NCI-H2107 (cell line): Measurements from ENCODE around the gene HIPK2.
A peak's percentile ranks its signal among the peaks of the same experiment; 100 is the strongest.
"Not testable (repeated sequence)": the region's sequence is repeated elsewhere in the genome, so short reads cannot be mapped to it uniquely, and the experiment has no call there.

Experiments
- DNase-seq: peaks from one replicate; lab custom pipeline; 2025; lab: John Stamatoyannopoulos, UW

Gene HIPK2

GRCh38 chr7:139566075-139566474 is 211.7 kb downstream of the HIPK2 start:
- DNase-seq: no peak

- DNase-seq: no peak
Observed at GRCh38 chr7:139563856-139564255, 213.9 kb downstream of the HIPK2 start.

GRCh38 chr7:139562961-139563565 is 214.7 kb downstream of the HIPK2 start:
- DNase-seq: no peak

GRCh38 chr7:139562491-139562890 is 215.3 kb downstream of the HIPK2 start:
- DNase-seq: no peak

GRCh38 chr7:139560678-139561077 is 217.1 kb downstream of the HIPK2 start:
- peak; percentile 95 for DNase-seq

- no peak for DNase-seq
Observed at GRCh38 chr7:139560199-139560598, 217.6 kb downstream of the HIPK2 start.

- no peak for DNase-seq
Observed at GRCh38 chr7:139559364-139560105, 218.3 kb downstream of the HIPK2 start.

- DNase-seq: no peak
Observed at GRCh38 chr7:139557857-139558581, 219.8 kb downstream of the HIPK2 start.

- not testable (repeated sequence) for DNase-seq
Observed at GRCh38 chr7:139553991-139554700, 223.7 kb downstream of the HIPK2 start.

- no peak for DNase-seq
Observed at GRCh38 chr7:139548302-139549028, 229.3 kb downstream of the HIPK2 start.

- no peak for DNase-seq
Observed at GRCh38 chr7:139544645-139545044, 233.2 kb downstream of the HIPK2 start.

- no peak for DNase-seq
Observed at GRCh38 chr7:139543801-139544603, 233.8 kb downstream of the HIPK2 start.

GRCh38 chr7:139542308-139543151 is 235.3 kb downstream of the HIPK2 start:
- DNase-seq: no peak

GRCh38 chr7:139541600-139542307 is 236.0 kb downstream of the HIPK2 start:
- DNase-seq: no peak

- no peak for DNase-seq
Observed at GRCh38 chr7:139540203-139540602, 237.6 kb downstream of the HIPK2 start.

- DNase-seq: no peak
Observed at GRCh38 chr7:139538881-139539635, 238.7 kb downstream of the HIPK2 start.

- no peak for DNase-seq
Observed at GRCh38 chr7:139536152-139536551, 241.6 kb downstream of the HIPK2 start.

GRCh38 chr7:139534966-139535651 is 242.7 kb downstream of the HIPK2 start:
- DNase-seq: no peak
